Muscle of back (tissue), 11 donors: ENCODE measurements around the gene SUSD5. TPM values are rescaled to one million over a fixed set of nuclear protein-coding genes. Genes with fewer than 3 reads are reported as not detected.
A peak's percentile ranks its signal among the peaks of the same experiment; 100 is the strongest.
"Not testable (repeated sequence)": the region's sequence is repeated elsewhere in the genome, so short reads cannot be mapped to it uniquely, and the experiment has no call there.

ENCODE experiments used
- DNase-seq, 3 donors: peaks; one replicate each; pipeline versions ENCODE4 v3.0.0 to v3.0.0-alpha.2; 2013
- polyA plus RNA-seq, 10 donors: library from polyadenylated mRNA; unstranded; fragments of 120-200 nt; gene quantifications; one replicate each; pipeline ENCODE4 v1.2.1, GENCODE V29; 2013; ENCODE audit not compliant: insufficient read length in 10 of 10

Gene SUSD5
- polyA plus RNA-seq, 10 donors = 1.1 to 2.5 (median 1.7) TPM

GRCh38 chr3:33115024-33115768, 103.4 kb downstream of the SUSD5 start:
- DNase-seq = peak; percentile 58 to 80 (median 68)

- DNase-seq = no peak
Observed at GRCh38 chr3:33114622-33115023, 104.0 kb downstream of the SUSD5 start.

DNA sequence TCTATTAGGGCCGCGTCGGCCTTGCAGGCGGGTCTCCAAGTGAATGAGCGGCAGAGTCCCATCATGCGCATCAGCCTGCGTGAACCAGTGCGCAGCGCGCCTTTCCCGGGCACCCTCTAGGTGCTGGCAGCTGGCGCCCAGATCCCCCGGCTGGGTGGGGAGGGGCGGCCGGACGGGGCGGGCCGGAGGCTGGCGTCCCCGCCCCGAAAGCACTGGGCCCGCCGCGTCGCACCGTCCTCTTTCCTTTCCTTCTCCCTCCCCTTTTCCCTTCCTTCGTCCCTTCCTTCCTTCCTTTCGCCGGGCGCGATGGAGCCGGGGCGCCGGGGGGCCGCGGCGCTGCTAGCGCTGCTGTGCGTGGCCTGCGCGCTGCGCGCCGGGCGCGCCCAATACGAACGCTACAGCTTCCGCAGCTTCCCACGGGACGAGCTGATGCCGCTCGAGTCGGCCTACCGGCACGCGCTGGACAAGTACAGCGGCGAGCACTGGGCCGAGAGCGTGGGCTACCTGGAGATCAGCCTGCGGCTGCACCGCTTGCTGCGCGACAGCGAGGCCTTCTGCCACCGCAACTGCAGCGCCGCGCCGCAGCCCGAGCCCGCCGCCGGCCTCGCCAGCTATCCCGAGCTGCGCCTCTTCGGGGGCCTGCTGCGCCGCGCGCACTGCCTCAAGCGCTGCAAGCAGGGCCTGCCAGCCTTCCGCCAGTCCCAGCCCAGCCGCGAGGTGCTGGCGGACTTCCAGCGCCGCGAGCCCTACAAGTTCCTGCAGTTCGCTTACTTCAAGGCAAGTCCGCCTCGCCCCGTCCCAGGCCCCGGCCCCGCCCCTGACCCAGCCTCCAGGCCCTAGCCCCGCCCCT, 104.6 kb downstream of the SUSD5 start, which contains the start of gene CRTAP:
TSS of gene CRTAP (plus strand) at position 243 of the 850 bp plus-strand sequence. CDS start at position 307, 64 bp downstream.
- DNase-seq = peak; percentile 91 to 97 (median 92)

DNA sequence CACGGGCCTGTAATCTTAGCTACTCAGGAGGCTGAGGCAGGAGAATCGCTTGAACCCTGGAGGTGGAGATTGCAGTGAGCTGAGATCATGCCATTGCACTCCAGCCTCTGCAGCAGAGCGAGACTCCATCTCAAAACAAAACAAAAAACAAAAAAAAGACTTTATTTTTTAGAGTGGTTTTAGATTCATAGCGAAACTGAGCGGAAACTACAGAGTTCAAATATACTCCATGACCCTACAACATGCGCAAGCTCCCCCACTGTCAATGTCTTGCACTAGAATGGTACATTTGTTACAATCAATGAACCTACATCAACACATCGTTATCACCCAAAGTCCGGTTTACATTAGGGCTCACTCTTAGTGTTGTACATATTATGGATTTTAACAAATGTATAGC, 107.0 kb downstream of the SUSD5 start:
- no peak for DNase-seq

DNA sequence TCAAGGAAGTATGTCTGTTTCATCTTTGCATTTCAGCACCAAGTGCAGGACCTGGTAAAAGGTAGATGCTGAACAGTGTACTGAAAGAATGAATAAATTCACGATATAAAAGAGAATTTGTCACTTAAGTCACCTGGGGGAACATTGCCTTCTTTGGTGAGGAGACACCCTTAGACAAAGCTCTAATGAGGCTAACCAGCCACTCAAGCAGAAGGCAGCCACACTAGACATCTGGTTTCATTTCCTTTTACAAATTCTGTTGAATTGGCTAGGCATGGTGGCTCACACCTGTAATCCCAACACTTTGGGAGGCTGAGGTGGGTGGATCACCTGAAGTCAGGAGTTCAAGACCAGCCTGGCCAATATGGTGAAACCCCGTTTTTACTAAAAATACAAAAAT, 111.8 kb downstream of the SUSD5 start:
- DNase-seq = not testable (repeated sequence)

DNA sequence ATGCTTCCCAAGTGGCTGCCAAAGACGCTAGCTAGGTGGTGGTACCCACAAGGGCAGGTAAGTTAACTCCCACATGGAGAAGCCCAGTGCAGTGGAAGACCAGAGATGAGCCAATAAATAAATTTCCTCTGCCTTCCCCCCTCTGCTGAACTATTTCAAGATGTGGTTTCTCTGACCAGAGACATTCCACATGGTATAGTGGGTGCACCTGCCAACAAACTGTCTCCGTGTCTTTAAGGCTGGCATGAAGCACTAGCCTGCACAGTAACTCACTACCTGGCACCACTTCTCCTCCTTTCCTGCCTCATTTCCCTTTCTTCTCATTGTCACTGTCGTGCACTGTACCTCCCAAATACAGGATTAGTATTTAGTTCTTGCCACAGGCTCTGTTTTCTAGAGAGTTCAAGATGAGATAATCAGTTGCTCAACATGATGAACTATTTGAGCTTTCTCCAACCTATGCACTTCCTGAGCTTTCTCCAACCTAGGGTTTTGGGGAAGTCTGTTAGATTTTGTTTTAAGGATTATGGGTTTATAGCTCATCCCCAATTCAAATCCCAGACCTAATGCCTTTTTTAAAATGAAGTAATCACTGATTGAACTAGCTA, 113.2 kb downstream of the SUSD5 start:
- DNase-seq = no peak

DNA sequence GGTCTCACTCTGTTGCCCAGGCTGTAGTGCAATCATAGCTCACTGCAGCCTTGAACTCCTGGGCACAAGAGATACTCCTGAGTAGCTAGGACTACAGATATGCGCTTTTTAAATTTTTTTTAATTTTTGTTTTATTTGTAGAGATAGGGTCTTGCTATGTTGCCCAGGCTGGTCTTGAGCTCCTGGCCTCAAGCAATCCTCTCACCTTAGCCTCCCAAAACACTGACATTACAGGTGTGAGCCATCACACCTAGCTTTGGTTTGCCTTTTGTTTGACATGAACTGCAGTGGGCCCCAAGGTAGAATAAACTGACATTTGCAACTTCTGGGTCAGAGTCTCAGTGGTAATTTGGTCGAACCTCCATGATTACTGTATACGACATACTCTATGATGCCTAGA, 113.8 kb downstream of the SUSD5 start:
- no peak for DNase-seq

- no peak for DNase-seq
Observed at GRCh38 chr3:33103480-33103879, 115.1 kb downstream of the SUSD5 start.

DNA sequence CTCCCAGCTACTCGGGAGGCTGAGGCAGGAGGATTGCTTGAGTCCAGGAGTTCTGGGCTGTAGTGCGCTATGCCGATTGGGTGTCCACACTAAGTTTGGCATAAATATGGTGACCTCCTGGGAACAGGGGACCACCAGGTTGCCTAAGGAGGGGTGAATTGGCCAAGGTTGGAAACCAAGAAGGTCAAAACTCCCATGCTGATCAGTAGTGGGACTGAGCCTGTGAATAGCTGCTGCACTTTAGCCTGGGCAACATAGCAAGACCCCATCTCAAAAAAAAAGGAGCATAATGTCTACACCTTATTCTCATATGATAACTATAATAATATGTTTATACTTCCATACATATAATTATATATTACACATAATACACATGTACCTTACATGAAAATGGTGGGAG, 115.6 kb downstream of the SUSD5 start:
- no peak for DNase-seq

- no peak for DNase-seq
Observed at GRCh38 chr3:33100229-33100628, 118.4 kb downstream of the SUSD5 start.

Other genes starting within 250 kb of the SUSD5 start
- 10 to 100 TPM; 24.7 to 46.7 (median 31.7) TPM for gene GLB1, start 121.7 kb downstream of the SUSD5 start, polyA plus RNA-seq
- 1 to 10 TPM in 4 of 10 donors, under 1 TPM in 6; 0.52 to 1.3 (median 0.96) TPM for gene TMPPE, start 121.7 kb downstream of the SUSD5 start, polyA plus RNA-seq
- gene CRTAP, start 104.8 kb downstream of the SUSD5 start, polyA plus RNA-seq = 100 to 1,000 TPM; 152 to 235 (median 192) TPM
- gene FBXL2, start 58.6 kb upstream of the SUSD5 start, polyA plus RNA-seq = 10 to 100 TPM in 2 of 10 donors, 1 to 10 TPM in 8; 5.5 to 13.5 (median 7.8) TPM
- gene UBP1, start 221.6 kb upstream of the SUSD5 start, polyA plus RNA-seq = 10 to 100 TPM; 40.4 to 59.9 (median 56.7) TPM